ENCODE measurements around the gene ONECUT1.

DNA sequence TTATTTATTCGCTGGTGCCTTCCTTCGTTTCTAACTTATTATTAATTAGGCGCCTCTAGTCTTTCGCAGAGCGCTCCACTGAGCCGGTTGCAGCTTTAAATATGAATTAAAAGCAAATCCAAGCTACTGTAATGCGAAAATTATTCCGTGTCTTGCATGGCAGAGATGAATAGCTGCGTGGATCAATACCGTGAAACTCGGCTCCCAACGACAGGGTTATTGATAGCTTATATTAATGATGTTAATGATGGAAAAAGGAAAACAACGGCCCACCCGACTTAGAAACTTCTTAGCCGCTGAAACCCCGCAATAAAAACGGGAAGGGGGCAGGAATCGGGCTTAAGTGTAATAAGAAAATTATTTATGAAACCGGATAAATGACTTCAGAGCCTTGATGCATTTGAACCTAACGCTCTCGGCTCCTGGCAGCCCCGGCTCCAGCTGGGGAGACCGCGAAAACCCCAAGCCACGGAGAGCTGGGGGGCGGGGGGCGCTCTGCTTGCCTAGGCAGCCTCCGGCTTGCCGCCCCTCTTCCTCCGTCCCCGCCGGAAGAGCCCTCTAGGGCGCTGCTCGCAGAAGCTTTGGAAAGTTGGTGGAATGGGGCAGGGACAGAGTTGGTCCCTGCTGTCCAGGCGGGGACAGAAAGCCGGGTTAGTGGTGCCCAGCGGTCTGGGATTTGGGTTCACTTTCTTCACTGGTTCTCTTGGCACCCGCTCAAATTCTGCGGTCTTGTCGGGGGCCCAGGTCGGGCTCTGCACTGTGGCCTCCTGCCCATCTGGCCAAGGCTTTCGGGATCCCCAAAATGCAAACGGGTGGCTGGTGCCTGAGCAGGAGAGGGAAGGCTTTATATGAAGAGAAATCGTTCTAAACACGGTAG is 7.7 kb upstream of the ONECUT1 start:
- TF ChIP-seq, protein P1, sequence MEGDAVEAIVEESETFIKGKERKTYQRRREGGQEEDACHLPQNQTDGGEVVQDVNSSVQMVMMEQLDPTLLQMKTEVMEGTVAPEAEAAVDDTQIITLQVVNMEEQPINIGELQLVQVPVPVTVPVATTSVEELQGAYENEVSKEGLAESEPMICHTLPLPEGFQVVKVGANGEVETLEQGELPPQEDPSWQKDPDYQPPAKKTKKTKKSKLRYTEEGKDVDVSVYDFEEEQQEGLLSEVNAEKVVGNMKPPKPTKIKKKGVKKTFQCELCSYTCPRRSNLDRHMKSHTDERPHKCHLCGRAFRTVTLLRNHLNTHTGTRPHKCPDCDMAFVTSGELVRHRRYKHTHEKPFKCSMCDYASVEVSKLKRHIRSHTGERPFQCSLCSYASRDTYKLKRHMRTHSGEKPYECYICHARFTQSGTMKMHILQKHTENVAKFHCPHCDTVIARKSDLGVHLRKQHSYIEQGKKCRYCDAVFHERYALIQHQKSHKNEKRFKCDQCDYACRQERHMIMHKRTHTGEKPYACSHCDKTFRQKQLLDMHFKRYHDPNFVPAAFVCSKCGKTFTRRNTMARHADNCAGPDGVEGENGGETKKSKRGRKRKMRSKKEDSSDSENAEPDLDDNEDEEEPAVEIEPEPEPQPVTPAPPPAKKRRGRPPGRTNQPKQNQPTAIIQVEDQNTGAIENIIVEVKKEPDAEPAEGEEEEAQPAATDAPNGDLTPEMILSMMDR (IDR thresholded peaks at IDR 0.05 in 4 of 5, conservative IDR thresholded peaks at IDR 0.05 in 1 of 5), result no peak
- TF ChIP-seq POLR2A (IDR thresholded peaks at IDR 0.05), result no peak

All from gastrocnemius medialis (tissue), 4 donors.